Epidermal melanocyte (primary cell): ENCODE results near the gene RAB4B.
"Not testable (repeated sequence)": the region's sequence is repeated elsewhere in the genome, so short reads cannot be mapped to it uniquely, and the experiment has no call there.

ENCODE experiments used
- DNase-seq: peaks from one replicate; pipeline ENCODE4 v3.0.0; 2011; ENCODE audit warnings: low spot score; ENCODE audit not compliant: insufficient read length

RAB4B gene

DNA sequence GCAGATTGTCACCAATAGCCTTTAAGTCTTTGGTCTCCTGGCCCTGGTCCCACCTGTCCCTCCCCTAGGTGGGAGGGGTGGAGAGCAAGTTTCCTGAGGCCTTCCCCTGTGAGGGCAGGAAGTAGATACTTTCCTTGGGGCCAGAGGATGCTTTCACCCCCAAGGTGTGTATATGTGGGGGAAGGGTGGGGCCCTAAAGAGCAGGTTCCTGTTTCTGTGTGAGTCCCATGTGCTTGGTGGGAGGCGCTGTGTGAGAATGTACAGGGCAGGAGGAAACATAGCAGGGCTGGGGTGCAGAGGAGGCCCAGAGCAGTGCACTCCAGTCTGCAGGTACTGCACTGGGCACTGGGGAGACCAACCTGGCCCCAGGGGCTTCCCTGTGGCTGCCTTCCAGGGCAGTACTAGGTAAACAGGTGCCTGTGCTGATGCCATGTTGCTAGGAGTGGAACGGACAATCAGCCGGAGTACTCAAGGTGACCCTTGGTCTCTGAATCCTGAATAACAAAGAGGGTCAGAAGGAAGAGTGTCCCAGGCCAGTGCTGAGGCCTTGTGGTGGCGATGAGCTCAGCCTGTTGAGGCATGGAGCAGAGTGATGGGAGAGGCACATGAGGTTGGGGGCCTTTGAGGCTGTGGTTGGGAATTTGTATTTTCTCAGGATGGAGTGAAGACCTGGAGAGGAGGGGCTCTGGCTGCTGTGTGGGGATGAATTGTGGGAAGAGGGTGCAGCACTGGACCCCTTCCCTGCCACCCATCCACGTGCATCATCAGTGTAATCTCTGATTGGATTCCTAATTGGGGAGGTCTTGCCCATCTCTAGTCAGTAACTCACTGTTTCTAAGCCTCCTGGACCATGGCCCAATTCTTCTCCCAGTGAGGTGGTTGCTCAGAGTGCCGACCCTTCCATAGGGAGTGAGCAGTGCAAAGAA is 26.1 kb downstream of the RAB4B start:
- DNase-seq = no peak

DNA sequence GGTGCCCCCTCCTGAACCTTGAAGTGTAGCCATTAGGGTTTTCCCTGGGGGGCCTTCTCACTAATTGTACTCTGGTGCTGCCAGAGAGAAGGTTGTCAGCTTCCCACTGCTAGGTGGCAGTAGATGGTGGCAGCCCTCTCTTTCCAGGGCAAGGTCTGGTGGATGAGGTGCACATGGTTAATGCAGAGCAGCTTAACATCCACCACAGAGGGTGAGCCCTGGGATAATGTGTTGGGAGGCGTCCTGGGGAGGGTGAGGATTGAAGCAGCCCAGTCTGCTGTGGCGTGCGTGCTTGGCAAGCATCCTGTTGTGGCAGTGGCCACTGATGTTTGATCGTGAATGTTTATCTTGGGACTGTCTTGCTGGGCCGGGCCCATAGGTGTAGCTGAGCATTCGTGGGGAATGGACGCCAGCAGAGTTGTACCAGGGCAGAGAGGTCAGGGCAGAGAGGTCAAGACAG is 26.8 kb downstream of the RAB4B start:
- no peak for DNase-seq

DNA sequence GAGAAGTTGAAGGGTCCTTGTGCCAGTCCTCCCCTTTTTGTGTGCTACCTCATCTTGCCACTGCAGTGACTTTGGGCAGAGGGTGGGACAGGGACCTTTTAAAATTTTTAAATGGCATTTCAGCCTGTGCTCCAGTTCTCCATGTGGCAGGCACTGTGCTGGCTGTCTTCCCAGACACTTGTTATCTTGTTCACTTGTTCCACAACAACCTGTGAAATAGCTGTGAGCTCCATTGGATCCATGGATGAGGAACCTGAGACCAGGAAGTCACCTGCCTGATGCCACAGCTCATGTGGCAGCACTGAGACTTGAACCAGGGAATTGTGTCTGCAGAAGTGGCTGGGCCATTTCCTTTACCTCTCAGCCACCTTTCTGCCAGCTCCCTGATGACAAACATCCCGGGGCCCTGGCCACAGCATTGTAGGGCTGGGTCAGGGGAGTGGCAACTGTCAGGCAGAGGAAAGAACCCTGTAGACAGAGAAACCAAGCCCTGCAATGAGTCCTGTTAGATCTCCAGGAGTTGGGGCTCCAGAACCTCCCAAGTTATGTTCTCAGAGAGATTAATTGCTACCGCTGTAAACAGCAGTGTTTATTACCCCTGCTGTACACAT is 27.3 kb downstream of the RAB4B start:
- DNase-seq = no peak

DNA sequence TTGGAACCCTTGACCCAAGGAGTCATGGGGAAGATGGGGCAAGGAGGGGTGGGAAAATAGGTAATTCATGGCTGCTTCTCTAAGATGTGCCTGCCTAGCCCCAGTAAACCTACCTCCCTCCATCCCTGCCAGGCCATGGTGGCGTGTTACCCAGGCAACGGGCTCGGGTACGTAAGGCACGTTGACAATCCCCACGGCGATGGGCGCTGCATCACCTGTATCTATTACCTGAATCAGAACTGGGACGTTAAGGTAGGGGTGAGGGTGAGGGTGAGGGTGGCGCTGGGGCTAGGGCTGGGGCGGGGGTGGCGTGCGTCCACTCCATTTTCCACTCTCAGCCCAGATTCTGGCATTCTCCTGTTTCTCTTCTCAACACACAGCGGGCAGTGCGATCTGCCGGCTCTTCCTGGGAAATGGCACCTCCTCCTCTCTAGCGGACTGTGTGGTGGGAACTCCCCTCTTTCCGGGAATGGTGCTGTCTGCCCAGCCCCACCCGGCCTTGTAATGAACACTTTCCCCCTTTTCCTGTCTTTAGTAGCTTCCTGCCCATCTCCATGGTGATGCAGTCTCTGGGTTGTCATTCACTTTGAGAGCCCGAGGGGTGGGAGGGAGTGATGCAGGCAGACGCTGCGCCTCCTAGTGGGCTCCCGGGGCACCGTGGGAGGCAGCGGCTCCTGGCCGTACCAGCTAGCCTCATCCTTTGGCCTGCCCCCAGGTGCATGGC is 28.5 kb downstream of the RAB4B start:
- DNase-seq = peak; percentile 94

DNA sequence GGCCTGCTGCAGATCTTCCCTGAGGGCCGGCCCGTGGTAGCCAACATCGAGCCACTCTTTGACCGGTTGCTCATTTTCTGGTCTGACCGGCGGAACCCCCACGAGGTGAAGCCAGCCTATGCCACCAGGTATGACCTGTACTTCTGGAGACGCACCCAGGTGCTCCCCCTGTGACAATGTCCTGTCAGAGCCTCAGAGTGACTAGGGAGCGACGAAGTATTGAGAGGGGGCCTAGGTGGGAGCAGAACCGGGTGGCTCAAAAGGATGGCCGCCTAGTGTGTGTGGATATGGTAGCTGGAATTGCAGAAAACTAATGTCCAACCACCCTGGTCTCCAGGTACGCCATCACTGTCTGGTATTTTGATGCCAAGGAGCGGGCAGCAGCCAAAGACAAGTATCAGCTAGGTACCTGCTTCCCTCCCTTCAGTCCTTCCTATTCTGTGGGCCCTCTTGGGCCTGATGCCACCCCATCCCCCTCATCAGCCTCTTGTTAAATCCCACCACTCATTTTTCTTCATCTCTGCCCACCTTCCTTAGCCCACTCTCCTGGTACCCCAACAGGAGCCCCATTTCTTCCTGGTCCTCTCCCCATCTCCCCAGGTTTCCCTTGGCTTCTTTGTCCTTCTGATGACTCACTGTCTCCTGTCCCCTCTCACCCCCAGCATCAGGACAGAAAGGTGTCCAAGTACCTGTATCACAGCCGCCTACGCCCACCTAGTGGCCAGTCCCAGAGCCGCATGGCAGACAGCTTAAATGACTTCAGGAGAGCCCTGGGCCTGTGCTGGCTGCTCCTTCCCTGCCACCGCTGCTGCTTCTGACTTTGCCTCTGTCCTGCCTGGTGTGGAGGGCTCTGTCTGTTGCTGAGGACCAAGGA is 29.3 kb downstream of the RAB4B start:
- no peak for DNase-seq

DNA sequence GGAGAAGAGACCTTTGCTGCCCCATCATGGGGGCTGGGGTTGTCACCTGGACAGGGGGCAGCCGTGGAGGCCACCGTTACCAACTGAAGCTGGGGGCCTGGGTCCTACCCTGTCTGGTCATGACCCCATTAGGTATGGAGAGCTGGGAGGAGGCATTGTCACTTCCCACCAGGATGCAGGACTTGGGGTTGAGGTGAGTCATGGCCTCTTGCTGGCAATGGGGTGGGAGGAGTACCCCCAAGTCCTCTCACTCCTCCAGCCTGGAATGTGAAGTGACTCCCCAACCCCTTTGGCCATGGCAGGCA is 29.9 kb downstream of the RAB4B start:
- no peak for DNase-seq

DNA sequence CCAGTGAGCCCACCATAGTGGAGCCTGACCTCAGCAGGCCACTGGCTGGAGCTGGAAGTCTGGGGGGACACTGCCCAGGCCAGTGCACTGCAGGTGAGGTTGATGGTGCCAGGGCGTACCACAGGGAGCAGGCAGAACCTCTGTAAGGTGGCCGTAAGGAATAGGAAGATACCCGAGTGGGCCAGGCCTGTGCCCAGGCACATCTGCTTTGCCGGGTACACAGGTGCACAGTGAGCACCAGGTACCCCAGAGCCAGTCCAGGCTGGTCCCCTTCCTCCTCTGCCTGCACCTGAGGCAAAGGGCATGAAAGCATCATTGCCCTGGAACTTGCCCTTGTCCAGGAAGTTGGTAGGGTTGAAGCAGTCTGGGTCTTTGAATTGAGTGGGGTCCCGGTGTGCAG is 30.4 kb downstream of the RAB4B start:
- no peak for DNase-seq

DNA sequence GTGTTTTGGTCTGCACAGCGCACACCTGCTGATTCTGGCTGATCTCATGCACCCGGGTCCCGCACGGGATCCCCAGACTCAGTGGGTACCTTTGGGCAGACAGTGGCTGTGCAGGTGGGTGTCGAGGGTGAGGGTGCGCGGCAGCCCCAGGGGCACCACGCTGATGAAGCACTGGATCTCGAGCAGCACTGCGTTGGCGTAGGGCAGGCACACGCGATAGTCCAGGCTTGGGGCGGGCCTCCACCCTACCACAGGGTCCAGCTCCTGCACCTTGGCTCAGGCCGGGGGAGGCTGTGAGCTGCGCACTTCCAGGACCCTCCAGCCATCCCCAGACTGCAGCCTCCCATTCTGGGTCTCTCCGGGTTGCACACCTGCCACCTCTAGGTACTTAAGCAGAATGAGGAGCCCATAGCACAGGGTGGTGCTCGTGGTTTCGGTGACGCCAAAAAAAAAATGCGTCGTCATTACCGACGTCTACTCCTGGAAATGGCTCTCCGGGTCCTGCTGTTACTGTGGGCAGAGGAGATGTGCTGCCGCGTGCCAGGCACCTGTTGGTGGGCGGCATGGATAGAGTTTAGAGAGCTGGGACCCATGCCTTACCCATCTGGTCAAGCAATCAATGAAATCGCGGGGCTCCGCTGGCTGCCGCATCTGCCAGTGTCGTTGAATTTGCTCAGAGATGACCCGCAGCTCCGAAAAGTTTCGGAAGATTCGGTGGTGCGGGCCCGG is 31.5 kb downstream of the RAB4B start:
- no peak for DNase-seq

DNA sequence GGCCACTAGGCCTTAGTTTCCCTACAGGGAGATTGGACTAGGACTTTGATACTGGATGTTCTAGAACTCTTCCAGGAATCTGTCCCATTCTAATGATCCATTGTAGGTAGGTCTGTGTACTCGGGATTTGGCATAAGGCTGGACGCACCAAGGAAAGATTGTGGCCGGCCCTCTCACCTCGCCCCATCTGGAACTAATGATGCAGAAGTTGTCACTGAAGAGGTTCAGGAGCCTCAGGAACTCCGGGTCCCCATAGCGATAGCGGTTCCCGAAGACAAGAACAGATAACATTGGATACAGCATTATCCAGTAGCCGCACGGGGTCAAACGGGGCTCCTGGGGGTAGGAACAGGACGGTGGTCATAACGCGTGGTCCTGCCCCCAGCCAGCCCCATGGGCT is 32.1 kb downstream of the RAB4B start:
- no peak for DNase-seq

DNA sequence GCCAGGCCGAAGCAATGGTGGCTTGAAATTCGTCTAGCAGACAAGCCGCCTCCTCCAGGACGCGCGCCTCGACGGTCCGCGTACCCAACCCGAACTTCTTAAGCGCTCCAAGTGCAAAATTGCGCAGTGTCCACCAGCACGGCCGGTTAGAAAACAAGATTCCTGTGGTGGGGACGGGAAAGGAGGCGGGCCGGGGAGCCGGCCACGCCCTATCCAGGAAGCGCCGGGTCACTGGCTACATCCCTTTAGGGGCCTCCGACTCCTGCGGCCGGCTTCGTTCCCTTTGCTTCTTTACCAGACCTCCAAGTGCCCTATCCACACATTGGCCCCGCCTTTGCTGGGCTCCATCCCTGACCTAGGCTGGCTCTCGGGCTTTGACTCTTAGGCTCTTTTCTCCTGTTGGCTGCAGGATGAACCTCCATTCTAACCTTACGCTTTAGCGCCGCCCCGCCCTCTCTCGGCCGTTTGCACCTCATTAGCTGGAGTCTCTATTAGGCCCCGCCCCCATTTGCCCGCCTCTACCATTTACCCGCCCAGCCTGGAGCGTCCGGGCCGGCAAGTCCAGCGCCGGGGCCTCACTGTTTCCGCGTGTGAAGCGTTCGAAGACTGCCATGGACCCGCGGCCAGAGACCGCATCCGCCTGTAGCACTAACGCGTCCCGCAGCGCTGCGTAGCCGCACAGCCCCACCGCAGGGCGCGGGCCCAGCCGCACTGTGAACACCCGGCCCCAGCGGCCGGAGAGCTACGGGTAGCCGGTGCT is 32.8 kb downstream of the RAB4B start:
- DNase-seq = not testable (repeated sequence)

DNA sequence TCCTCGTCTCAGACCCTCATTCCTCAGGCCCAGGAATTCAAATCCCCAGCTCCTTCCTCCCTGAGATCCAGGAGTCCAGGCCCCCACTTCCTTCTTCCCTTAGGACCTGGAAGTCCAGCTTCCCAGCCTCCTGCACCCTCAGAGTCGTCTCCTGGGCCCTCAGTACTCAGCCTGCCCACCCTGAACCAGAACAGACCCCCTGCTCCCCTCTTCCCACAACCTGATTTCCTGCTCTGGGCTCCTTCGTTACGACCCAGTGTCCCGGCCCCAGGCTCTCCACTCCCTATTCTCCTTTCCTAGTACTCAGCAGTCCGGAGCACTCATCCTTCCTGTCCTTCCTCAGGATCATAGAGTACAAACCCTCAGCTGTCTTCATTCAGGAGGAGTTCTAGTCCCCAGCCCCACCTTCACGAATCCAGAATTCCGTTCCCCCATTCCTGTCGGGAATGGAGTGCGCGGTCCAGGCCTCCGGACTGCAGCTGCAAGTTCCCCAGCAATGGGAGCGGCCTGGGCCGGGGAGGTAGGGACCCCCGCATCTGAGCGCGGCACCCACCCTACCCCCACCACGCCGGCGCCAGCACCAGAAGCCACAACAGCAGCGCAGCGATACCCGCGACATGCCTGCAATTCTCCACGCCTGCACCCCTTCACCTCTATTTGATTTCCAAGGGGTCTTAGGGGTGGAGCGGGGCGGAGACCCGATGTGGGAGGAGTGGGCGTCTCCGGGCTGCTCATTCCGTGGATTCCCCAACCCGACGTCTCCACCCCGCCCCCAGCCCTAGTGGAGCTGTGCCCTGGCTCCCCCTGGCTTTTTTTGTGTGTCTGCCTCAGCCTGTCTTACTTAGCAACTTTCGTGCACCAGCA is 33.7 kb downstream of the RAB4B start:
- DNase-seq = no peak

DNA sequence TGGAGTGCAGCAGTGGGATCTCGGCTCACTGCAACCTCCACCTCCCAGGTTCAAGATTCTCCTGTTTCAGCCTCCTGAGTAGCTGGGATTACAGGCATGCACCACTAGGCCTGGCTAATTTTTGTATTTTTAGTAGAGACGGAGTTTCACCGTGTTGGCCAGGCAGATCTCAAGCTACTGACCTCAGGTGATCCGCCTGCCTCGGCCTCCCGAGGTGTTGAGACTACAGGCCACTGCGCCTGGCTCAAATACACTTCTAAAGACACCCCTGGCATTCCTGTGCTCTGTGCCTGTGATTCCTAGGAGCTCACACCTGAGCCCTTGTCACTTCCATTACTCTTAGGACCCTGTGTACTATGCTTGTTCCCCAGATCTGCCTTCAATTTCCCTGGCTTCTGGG is 34.5 kb downstream of the RAB4B start:
- DNase-seq = not testable (repeated sequence)

DNA sequence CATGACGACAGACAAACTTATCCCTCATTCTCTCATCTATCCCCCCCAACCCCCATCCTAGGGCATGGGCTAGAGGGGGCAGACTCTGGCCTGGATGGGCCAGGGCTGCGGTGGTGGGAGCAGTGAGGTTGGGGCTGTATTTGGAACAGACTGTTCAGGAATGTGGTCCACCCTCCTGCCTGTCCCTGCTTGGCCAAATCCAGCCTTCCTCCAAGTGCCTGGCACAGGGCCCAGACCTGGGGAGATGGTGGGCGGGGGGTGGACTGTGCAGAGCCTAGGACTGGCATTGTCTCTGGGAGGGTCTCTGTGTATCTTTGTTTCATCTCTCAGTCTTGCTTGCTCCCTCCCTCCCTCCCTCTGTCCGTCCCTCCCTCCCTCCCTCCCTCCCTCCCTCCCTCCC is 35.1 kb downstream of the RAB4B start:
- no peak for DNase-seq

DNA sequence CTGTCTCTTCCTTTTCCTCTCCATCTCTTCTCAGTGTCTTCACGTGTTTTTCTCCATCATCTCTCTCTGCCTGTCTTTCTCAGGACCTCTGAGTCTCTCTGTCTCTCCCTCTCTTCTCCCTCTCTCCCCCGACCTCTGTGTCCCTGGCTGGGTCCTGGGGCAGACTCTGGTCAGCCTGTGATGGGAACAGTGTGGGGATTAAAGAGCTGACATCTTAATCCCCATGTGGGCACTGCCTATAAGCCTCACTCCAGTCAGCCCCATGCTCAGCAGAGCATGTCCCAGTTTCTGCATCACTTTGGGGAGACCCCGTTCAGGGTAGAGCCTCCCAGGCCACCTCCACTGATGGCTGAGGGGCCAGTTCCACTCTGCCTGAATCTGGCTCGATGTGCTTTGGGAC is 37.2 kb downstream of the RAB4B start:
- no peak for DNase-seq

DNA sequence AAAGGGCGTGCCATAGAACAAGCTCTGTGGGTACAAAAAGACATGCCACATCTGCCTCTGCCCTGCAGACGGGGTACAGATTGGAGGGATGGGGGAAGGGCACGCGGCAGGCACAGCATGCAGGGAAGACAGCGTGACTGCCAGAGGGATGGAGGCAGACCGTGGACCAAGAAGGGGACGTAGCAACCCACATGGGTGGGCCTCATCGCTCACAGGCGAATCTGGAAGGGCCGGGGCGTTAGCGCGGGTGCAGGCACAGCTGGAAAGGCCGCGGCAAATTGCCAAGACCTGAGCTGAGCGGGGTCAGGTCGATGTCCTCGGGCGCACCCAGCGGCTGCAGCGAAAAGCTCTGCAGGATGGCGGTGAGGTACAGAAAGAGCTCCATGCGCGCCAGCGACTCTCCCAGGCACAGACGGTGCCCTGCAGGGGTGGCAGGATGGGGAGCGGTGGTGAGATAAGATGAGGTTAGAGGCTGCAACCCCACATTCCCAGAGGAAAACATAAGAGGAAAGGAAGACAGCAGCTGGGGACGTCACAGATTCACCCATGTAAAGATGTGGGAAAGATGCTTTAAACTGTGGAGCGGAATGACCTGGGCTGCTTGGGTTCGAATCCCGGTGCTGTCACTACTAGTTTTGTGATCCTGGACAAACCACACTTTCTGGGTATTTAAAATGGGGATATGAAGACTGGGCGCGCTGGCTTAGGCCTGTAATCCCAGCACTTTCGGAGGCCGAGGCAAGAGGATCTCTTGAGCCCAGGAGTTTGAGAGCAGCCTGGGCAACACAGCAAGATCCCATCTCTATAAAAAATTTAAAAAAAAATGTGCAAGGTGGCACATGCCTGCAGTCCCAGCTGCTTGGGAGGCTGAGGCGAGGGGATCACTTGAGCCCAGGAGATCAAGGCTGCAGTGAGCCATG is 40.7 kb downstream of the RAB4B start:
- DNase-seq = not testable (repeated sequence)

DNA sequence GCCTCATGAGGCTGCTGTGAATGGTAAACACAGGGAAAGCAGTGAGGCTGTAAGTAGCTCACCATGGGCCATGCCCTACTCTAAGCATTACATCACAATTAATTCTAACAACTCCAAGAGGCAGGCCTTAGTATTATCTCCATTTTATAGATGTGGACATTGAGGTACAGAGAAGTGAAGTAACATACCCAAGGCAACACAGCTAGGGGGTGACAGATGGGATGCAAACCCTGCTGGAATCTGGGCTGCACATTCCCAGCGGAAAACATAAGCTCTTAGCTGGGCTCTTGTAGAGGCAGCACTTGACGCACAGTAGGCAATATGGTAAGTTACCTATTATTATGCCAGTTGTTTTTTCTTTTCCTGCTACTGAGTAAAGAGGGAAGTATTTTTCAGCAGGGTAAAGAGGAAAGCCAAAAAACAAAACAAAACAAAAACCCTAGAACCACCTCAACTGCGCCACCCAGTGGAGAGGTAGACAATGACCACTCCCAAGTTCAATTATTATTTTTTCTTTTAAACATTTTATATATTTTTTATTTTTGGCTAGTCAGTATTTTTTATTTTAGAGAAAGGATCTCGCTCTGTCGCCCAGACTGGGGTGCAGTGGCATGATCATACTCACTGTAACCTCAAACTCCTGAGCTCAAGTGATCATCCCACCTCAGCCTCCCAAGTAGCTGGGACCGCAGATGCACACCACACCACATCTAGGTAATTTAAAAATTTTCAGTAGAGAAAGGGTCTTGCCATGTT is 41.6 kb downstream of the RAB4B start:
- not testable (repeated sequence) for DNase-seq

DNA sequence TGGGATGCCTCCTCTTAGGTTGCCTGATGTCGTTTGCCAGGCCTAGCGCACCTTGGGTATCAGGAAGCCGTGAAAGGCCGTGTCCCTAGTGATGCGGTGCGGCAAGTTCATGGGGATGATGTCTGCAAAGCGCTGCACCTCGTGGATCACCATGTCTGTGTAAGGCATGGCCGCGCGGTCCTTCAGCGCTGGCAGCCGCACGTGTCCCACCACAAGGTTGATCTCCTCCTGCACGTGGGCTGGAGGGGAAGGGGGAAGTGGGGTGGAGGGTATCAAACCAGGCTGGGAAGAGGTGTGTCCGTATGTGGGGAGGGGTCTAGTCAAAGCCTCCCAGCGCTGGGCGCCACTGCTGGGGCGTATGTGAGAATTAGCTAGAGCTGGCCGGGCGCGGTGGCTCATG is 44.1 kb downstream of the RAB4B start:
- DNase-seq = no peak
